NCI-H128 (cell line): ENCODE measurements around the gene RBMS3.
A peak's percentile ranks its signal among the peaks of the same experiment; 100 is the strongest.
"Not testable (repeated sequence)": the region's sequence is repeated elsewhere in the genome, so short reads cannot be mapped to it uniquely, and the experiment has no call there.

ENCODE experiments used
- DNase-seq: peaks from one replicate; lab custom pipeline; 2025; ENCODE audit not compliant: unreplicated experiment; lab: John Stamatoyannopoulos, UW

The RBMS3 gene

DNA sequence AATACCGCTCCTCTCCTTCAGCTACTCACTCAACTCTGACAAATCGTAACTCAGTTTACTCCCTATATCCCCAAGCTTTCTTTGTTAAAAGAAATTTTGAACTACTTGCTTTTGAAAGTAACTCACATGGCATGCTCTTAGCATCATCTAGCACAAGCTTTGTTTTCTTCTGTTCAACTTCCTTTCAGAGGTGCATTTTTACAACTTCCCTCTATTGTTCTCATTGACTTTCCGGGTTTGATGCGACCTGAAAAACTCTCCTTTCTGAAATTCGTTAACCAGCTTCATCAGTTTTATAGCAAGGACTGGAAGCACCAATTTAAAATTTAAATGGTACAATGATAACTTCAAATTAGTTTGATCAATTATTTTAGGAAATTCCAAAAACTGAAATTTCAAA lies 696.0 kb downstream of the RBMS3 start:
- DNase-seq, result no peak

DNA sequence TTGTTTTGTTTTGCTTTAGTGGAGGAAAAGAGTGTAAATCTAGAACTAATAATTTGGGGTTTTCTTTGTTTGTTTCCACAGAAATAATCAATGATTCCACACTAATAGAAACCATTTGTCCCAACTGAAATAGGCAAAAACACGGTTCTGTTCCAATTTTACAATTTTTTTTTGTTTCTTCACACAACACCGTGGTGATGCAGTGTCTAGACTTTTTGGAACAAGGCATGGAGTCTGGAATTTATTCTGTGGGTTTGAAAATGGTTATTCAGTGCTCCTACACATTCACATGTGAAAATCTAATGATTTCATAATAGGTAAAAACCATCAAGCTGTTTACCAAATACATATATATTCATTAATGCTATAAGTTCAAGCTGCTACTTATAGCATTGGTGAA lies 696.5 kb downstream of the RBMS3 start:
- no peak for DNase-seq

- DNase-seq, result no peak
These were observed 697.2 kb downstream of the RBMS3 start for GRCh38 chr3:29978036-29978435.

DNA sequence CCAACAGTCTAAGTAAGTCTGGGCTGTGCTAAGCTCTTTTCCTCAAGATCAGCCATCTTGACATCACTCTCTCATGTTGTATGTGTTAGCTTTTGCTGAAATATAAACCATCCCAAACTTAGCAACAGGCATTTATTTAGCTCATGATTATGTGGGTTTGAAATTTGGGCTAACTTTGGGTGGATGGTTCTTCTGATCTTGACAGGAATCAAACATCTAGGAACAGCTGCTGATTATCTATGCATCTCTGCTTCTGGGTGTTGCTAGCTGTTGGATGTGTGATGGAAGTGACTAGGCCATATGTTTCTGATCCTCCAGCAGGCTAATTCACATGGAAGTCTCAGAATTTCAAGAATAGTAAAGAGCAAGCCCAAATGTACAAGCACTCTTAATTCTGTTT lies 710.3 kb downstream of the RBMS3 start:
- no peak for DNase-seq

- no peak for DNase-seq
These were observed 721.9 kb downstream of the RBMS3 start for GRCh38 chr3:30002797-30003196.

DNA sequence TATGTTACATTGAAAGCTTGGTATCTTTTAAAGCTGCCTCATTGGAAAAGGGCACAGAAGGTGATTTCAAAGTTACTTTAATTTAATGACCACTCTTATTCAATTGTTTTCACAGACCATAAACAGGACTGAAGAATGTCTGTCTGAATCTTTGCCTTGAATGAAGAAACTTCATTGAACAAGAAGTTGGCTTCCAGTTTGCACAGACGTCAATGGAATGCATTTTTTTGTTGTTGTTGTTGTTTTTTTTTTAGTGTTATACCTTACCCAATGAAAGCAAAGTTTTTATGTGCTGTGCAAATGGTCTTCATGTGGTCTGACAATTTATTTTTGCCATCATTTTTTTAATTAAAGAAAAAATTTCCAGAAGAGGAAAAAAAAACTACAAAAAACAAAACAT lies 722.9 kb downstream of the RBMS3 start:
- no peak for DNase-seq

DNA sequence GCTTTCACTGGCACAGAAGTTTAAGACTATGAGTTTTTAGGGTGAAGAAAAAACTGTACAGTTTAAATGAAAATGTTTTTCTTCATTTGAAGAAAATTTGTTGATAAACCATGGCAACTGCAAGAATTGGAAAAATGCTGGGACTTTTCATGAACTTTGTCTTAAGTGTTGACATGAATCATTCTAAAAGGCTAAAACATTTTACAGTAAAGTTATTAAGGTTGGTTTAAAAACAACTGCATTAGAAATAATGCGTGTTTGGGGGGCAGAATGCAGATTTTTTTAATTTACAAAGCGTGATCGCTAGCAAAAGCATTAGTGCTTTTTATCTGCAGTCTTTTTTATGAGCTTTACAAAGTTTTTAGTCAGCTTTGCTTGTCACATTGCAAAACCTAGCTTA lies 723.6 kb downstream of the RBMS3 start:
- no peak for DNase-seq

GRCh38 chr3:30006111-30006510 lies 725.2 kb downstream of the RBMS3 start:
- no peak for DNase-seq

DNA sequence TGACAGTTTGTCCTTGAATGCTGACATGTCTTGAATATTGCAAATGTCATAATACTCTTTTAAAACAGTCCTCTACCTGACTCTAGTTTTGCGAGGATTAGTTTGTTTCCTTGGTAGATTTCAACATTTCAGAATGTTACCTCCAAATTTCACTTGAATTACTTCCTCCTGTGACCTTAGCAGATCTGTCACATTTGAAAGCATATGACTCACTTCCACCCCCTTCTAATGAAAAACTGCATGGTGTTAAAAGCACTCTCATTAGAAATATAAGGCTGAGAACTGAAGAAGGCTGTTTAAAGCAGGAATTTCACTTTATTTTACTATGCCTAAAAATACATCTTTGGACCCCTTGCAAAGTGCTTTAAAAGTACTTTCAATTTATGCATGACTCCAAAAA lies 726.8 kb downstream of the RBMS3 start:
- no peak for DNase-seq

GRCh38 chr3:30011237-30011803 lies 730.4 kb downstream of the RBMS3 start:
- no peak for DNase-seq

- DNase-seq, result peak; percentile 12
These were observed 732.2 kb downstream of the RBMS3 start for GRCh38 chr3:30012941-30013543.

DNA sequence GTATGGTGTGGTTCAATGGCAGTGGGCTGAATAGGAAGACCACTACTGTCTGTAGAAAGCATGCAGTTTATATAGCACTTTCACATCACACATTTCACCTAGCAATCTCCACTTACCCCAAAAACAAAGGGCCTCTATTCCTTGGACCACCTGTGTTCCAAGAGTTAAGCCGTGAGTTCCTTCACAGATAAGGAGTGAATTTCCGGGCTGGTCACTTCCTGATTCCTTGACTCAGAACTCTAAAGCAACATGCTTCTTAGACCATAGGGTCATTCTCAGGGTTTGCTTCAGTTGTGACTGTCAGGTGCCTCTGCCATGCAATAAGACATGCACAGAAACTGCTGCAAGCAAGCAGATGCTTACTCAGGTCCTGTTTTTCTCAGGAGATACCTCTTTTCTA lies 737.0 kb downstream of the RBMS3 start:
- no peak for DNase-seq

DNA sequence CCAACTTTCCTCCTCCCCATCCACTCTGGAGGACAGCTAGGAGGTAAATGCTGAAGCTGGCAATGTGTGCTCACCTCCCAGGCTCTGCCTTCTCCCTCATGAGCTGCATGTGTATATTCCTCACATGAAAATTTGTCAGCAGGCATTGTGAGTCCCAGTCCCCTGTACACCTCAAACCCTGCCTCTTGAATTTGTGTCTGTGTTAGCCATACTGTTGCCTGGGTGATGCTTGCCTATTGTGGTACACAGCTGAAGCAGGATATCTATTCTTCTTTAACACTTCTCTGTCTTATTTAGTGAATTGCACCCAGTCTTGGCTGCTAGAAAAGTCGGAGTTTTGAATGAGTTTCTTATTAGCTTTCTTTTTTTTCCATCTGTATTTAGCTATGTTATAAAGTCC lies 739.5 kb downstream of the RBMS3 start:
- DNase-seq, result no peak

GRCh38 chr3:30024466-30024865 lies 743.6 kb downstream of the RBMS3 start:
- no peak for DNase-seq

DNA sequence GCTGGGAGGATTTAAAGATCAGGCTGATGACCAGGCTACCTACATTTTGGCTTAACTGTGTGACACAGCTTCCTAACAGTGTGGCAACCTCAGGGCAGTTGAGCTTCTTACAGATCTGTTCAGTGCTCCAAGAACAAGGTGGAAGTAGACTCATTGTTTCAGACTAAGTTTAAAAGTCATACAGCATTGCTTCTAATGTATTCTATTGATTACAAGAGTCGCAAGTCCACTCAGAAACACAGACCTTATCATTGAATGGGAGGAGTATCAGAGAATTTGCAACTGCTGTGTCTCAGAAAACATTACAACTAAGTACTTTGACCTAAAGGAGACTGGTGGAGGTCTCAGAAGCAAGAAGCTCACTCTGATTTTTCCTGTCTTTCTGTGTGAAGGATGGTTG lies 746.0 kb downstream of the RBMS3 start:
- no peak for DNase-seq

- no peak for DNase-seq
These were observed 753.5 kb downstream of the RBMS3 start for GRCh38 chr3:30034246-30034991.

- no peak for DNase-seq
These were observed 755.2 kb downstream of the RBMS3 start for GRCh38 chr3:30035935-30036567.

- DNase-seq, result no peak
These were observed 759.3 kb downstream of the RBMS3 start for GRCh38 chr3:30040126-30040525.

DNA sequence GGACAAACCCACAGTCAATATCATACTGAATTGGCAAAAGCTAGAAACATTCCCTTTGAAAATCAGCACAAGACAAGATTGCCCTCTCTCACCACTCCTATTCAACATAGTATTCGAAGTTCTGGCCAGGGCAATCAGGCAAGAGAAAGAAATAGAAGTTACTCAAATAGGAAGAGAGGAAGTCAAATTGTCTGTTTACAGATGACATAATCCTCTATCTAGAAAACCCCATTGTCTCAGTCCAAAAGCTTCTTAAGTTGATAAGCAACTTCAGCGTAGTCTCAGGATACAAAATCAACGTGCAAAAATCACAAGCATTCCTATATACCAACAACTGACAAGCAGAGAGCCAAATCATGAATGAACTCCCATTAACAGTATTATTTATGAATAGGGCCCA lies 760.6 kb downstream of the RBMS3 start:
- not testable (repeated sequence) for DNase-seq

DNA sequence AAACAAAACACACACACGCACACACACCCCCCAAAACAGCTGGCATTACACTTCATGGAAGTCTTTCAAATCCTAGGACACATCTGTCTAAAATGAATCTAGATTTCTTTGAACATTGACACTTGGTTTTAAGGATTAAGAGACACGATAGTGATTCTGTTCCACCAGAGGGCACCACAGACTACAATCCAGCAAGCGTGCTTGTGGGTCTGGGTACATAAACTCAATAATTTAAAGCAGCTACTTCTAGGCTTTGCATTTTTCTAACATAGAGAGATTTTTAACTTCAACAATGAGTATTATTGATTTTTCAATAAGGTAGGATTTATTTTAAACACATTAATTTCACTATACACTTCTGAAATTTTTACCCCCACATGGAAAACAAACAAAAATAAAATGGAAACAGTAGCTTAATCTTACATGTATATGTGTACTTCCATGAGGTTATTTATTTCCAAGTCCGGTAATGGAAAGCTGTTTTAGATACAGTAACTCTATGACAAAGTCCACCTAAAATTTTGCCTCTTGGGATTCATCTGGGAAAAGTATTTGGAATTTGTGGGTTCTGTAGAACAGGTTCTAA lies 761.5 kb downstream of the RBMS3 start:
- peak; percentile 32 for DNase-seq

- DNase-seq, result no peak
These were observed 762.2 kb downstream of the RBMS3 start for GRCh38 chr3:30042916-30043555.
